Naive thymus-derived CD8-positive, alpha-beta T cell (primary cell): Measurements from ENCODE around the gene CRYBA2. TPM values are rescaled to one million over a fixed set of nuclear protein-coding genes. Genes with fewer than 3 reads are reported as not detected.

Experiments
- ATAC-seq, 2 donors: fragments of 150-1000 bp; cut with Tn5 transposase in 1 of 2; sonication (Bioruptor Pico), chemical (Tn5 transposase) in 1 of 2; 1 replicate in 1 of 2; 2 replicates in 1 of 2; pipeline ENCODE4 v1.10.0; 2021; ENCODE audit warnings: mild to moderate bottlenecking in 2 of 2, moderate library complexity in 2 of 2
- POLR2A ChIA-PET: fragments of 350-600 bp; sonication (Branson Sonifier 250); formaldehyde crosslinking; loops from one replicate; lab custom pipeline; 2021; ENCODE audit warnings: antibody characterized with exemption; lab: Charles Lee
- DNase-seq, 10 donors: peaks; one replicate each; pipeline versions ENCODE4 v3.0.0 to v3.0.0-alpha.2; 2020 to 2022
- H3K27ac Mint-ChIP-seq, 10 donors: one replicate each; pipeline ENCODE4 v1.8.0; 2020 to 2022; ENCODE audit warnings: mild to moderate bottlenecking in 10 of 10, mixed read lengths in 10 of 10, moderate library complexity in 4 of 10, inconsistent platforms in 1 of 10
- H3K27me3 Mint-ChIP-seq, 5 donors: one replicate each; pipeline ENCODE4 v1.8.0; 2021 to 2022; ENCODE audit warnings: mixed read lengths in 5 of 5
- H3K36me3 Mint-ChIP-seq, 3 donors: one replicate each; pipeline ENCODE4 v1.8.0; 2020 to 2022; ENCODE audit warnings: mixed read lengths in 3 of 3, mild to moderate bottlenecking in 2 of 3, inconsistent platforms in 1 of 3
- H3K4me1 Mint-ChIP-seq, 4 donors: one replicate each; pipeline ENCODE4 v1.8.0; 2021 to 2022; ENCODE audit warnings: mixed read lengths in 4 of 4
- H3K4me3 Mint-ChIP-seq, 10 donors: one replicate each; pipeline ENCODE4 v1.8.0; 2020 to 2022; ENCODE audit warnings: mild to moderate bottlenecking in 10 of 10, mixed read lengths in 10 of 10, moderate library complexity in 6 of 10, inconsistent platforms in 1 of 10
- H3K9me3 Mint-ChIP-seq, 9 donors: one replicate each; pipeline ENCODE4 v1.8.0; 2020 to 2022; ENCODE audit warnings: mixed read lengths in 9 of 9, mild to moderate bottlenecking in 3 of 9, inconsistent platforms in 1 of 9, moderate library complexity in 1 of 9
- microRNA-seq: library from miRNA; unstranded; fragments of <30 nt; microRNA quantifications from one replicate; pipeline ENCODE4 v1.2.0, GENCODE V29; 2022; ENCODE audit warnings: borderline microRNAs expressed
- polyA plus RNA-seq, 3 donors: library from polyadenylated mRNA; unstranded; fragments of 300-500 nt; fragmentation: Illumina TruSeq; gene quantifications; one replicate each; pipeline ENCODE4 v1.2.3, GENCODE V29; 2021
- total RNA-seq, 8 experiments: library from RNA in 2 of 8; stranded (reverse) in 2 of 8; gene quantifications; one replicate each; pipeline ENCODE4 v1.2.3 and lab custom pipeline; 2021 to 2026

CRYBA2 gene
- total and polyA plus RNA-seq, 5 experiments from 2014 or later, result not detected

- Mint-ChIP-seq H3K9me3 (peaks cover 0 to 1% (median 0%) of the 10 kb centered on the region in 9 donors), H3K27me3 (peaks cover 30 to 73% (median 49%) of the 10 kb centered on the region in 5 donors), H3K4me1 (peaks cover 5 to 13% (median 10%) of the 10 kb centered on the region in 4 donors), H3K27ac (peak overlapping the region in 1 of 10 donors; percentile 61), H3K4me3 (no peak overlapping the region), H3K36me3 (peaks cover 0 to 3% (median 0%) of the 10 kb centered on the region in 3 donors)
- DNase-seq (no peak), ATAC-seq (no peak)
- POLR2A ChIA-PET, result interaction anchor here (0.6 kb wide), 1 partner anchor 10 kb away, joined by 3 read pairs; no protein-coding TSS in a partner anchor
Observed at GRCh38 chr2:218956039-218956438, 37.2 kb downstream of the CRYBA2 start.

DNA sequence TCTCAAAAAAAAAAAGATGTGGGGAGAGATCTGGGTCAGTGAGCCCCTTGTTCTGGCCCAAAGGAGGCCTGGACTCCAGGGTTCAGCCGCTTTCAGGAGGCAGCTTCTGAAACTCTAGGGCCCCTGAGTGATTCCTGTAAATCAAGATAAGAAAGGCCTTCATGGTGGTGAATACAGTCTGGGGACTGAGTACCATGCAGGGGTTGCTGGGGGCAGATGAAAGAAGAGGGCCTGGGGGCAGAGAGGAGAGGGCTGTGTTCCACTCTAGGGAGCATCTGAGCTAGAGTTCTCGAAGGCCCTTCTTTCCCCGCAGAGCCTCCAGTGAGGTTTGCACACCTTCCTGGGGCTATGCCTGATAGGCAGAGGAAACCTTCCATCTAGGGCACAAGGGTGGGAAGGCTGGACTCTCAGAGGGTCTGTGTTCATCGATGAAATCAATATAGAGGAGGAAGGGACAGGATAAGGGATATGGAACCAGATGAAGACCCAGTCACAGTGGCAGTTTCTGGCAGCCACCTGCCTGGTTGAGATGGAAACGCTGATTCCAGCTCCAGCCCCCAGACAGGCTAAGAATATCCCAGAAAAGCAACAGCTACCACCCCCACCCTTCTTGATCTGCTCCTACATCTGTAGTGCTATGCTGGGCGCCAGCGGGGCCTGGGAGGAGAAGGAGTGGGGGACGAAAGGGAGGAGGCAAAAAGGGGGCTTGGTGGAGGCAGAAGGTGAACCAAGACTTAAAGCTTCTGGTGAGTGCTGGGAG lies 38.5 kb downstream of the CRYBA2 start:
- no peak overlapping the region for H3K27ac Mint-ChIP-seq
- ATAC-seq (no peak), DNase-seq (no peak)
- H3K9me3 Mint-ChIP-seq, result peaks cover 0 to 3% (median 0%) of the 10 kb centered on the region in 9 donors
- H3K4me1 Mint-ChIP-seq, result peaks cover 3 to 8% (median 5%) of the 10 kb centered on the region in 4 donors
- H3K27me3 Mint-ChIP-seq, result peaks cover 32 to 76% (median 50%) of the 10 kb centered on the region in 5 donors
- H3K4me3 Mint-ChIP-seq, result no peak overlapping the region
- POLR2A ChIA-PET, result no interaction called here
- peaks cover 0 to 2% (median 0%) of the 10 kb centered on the region in 3 donors for H3K36me3 Mint-ChIP-seq

- POLR2A ChIA-PET, result no interaction called here
- peaks cover 0 to 3% (median 0%) of the 10 kb centered on the region in 9 donors for H3K9me3 Mint-ChIP-seq
- ATAC-seq, result no peak
- peaks cover 25 to 67% (median 42%) of the 10 kb centered on the region in 5 donors for H3K27me3 Mint-ChIP-seq
- no peak overlapping the region for H3K4me3 Mint-ChIP-seq
- DNase-seq, result no peak
- H3K4me1 Mint-ChIP-seq, result peaks cover 0 to 4% (median 0%) of the 10 kb centered on the region in 4 donors
- no peak overlapping the region for H3K27ac Mint-ChIP-seq
- H3K36me3 Mint-ChIP-seq, result no peaks in the 10 kb centered on the region
Observed at GRCh38 chr2:218953366-218953954, 39.8 kb downstream of the CRYBA2 start.

DNA sequence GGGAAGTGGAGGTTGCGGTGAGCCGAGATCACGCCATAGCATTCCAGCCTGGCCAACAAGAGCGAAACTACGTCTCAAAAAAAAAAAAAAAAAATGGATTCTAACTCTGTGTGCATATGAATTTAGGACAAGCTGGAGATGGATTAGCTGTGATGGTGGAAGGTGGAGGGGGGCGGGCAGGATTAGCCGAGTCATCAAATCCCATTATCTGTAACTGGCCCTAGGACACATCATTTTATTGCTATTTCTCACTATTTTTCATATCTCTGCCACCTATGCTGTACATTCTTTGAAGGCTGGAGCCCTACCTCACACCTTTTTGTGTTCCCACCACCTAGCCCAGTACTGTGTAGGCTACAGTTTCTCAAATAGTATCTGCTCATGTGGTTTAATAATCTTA lies 41.1 kb downstream of the CRYBA2 start:
- no peak for DNase-seq
- H3K4me3 Mint-ChIP-seq, result no peak overlapping the region
- POLR2A ChIA-PET, result interaction anchor here (0.7 kb wide), 1 partner anchor 936 kb away, joined by 5 read pairs; no protein-coding TSS in a partner anchor
- peaks cover 0 to 3% (median 0%) of the 10 kb centered on the region in 9 donors for H3K9me3 Mint-ChIP-seq
- peaks cover 19 to 60% (median 29%) of the 10 kb centered on the region in 5 donors for H3K27me3 Mint-ChIP-seq
- no peaks in the 10 kb centered on the region for H3K4me1 Mint-ChIP-seq
- no peaks in the 10 kb centered on the region for H3K36me3 Mint-ChIP-seq
- ATAC-seq, result no peak
- H3K27ac Mint-ChIP-seq, result no peak overlapping the region

GRCh38 chr2:218946621-218947020 lies 46.6 kb downstream of the CRYBA2 start:
- DNase-seq (no peak), ATAC-seq (no peak)
- Mint-ChIP-seq H3K9me3 (peaks cover 0 to 3% (median under 1%) of the 10 kb centered on the region in 9 donors), H3K36me3 (peaks cover 0 to 13% (median 0%) of the 10 kb centered on the region in 3 donors), H3K27ac (no peak overlapping the region), H3K27me3 (peaks cover 28 to 61% (median 42%) of the 10 kb centered on the region in 5 donors), H3K4me3 (no peak overlapping the region), H3K4me1 (no peaks in the 10 kb centered on the region)
- POLR2A ChIA-PET, result no interaction called here

- Mint-ChIP-seq H3K36me3 (peaks cover 0 to 13% (median 0%) of the 10 kb centered on the region in 3 donors), H3K4me3 (no peak overlapping the region), H3K9me3 (peaks cover 0 to 5% (median 3%) of the 10 kb centered on the region in 9 donors), H3K27me3 (peaks cover 29 to 64% (median 46%) of the 10 kb centered on the region in 5 donors), H3K4me1 (no peaks in the 10 kb centered on the region), H3K27ac (no peak overlapping the region)
- POLR2A ChIA-PET, result interaction anchor here (0.7 kb wide), 1 partner anchor 326 kb away, joined by 6 read pairs; no protein-coding TSS in a partner anchor
- ATAC-seq (no peak), DNase-seq (no peak)
Observed at GRCh38 chr2:218944759-218945404, 48.3 kb downstream of the CRYBA2 start.

Small RNAs within 50 kb of the gene (microRNA-seq; reads per million reads assigned to microRNA genes)
- gene MIR375, result 2.4 reads per million

Other genes with a start within 250 kb of the CRYBA2 start
- gene CYP27A1, start 211.3 kb downstream of the CRYBA2 start, total RNA-seq, result under 1 TPM; 0.31 to 0.49 TPM
- gene CYP27A1, start 211.3 kb downstream of the CRYBA2 start, polyA plus RNA-seq, result under 1 TPM; 0.14 to 0.53 (median 0.27) TPM
- not detected for gene PRKAG3, start 161.6 kb downstream of the CRYBA2 start, total RNA-seq
- not detected for gene PRKAG3, start 161.6 kb downstream of the CRYBA2 start, polyA plus RNA-seq
- gene WNT6, start 133.6 kb downstream of the CRYBA2 start, total RNA-seq, result not detected
- under 1 TPM in 1 of 3 donors, not detected in 2; 0.08 TPM for gene WNT6, start 133.6 kb downstream of the CRYBA2 start, polyA plus RNA-seq
- gene WNT10A, start 112.6 kb downstream of the CRYBA2 start, total RNA-seq, result 1 to 10 TPM; 1.7 to 1.8 TPM
- gene WNT10A, start 112.6 kb downstream of the CRYBA2 start, polyA plus RNA-seq, result 1 to 10 TPM in 2 of 3 donors, under 1 TPM in 1; 0.53 to 1.2 (median 1.1) TPM
- not detected for gene CDK5R2, start 33.8 kb downstream of the CRYBA2 start, total RNA-seq
- gene CDK5R2, start 33.8 kb downstream of the CRYBA2 start, polyA plus RNA-seq, result not detected
- not detected for gene FEV, start 8.2 kb downstream of the CRYBA2 start, total RNA-seq
- gene FEV, start 8.2 kb downstream of the CRYBA2 start, polyA plus RNA-seq, result not detected
- gene CFAP65, start 48.1 kb upstream of the CRYBA2 start, total RNA-seq, result not detected
- under 1 TPM in 1 of 3 donors, not detected in 2; 0.23 TPM for gene CFAP65, start 48.1 kb upstream of the CRYBA2 start, polyA plus RNA-seq
- gene IHH, start 67.5 kb upstream of the CRYBA2 start, total RNA-seq, result not detected
- not detected for gene IHH, start 67.5 kb upstream of the CRYBA2 start, polyA plus RNA-seq
- 10 to 100 TPM; 17.0 to 20.1 TPM for gene NHEJ1, start 167.4 kb upstream of the CRYBA2 start, total RNA-seq
- gene NHEJ1, start 167.4 kb upstream of the CRYBA2 start, polyA plus RNA-seq, result 10 to 100 TPM; 16.6 to 29.1 (median 23.0) TPM
- gene SLC23A3, start 176.6 kb upstream of the CRYBA2 start, total RNA-seq, result 1 to 10 TPM; 2.7 to 3.3 TPM
- not detected for gene SLC23A3, start 176.6 kb upstream of the CRYBA2 start, polyA plus RNA-seq
- gene CNPPD1, start 183.5 kb upstream of the CRYBA2 start, total RNA-seq, result 10 to 100 TPM; 59.1 to 64.1 TPM
- 10 to 100 TPM; 45.8 to 59.8 (median 50.4) TPM for gene CNPPD1, start 183.5 kb upstream of the CRYBA2 start, polyA plus RNA-seq
- gene RETREG2, start 184.9 kb upstream of the CRYBA2 start, total RNA-seq, result 100 to 1,000 TPM; 110 to 113 TPM
- gene RETREG2, start 184.9 kb upstream of the CRYBA2 start, polyA plus RNA-seq, result 10 to 100 TPM; 52.0 to 64.3 (median 57.6) TPM
- 10 to 100 TPM; 69.6 to 81.9 TPM for gene ZFAND2B, start 213.4 kb upstream of the CRYBA2 start, total RNA-seq
- 10 to 100 TPM; 78.1 to 85.1 (median 78.1) TPM for gene ZFAND2B, start 213.4 kb upstream of the CRYBA2 start, polyA plus RNA-seq
- gene ABCB6, start 225.5 kb upstream of the CRYBA2 start, total RNA-seq, result 10 to 100 TPM; 12.3 to 12.9 TPM
- 1 to 10 TPM; 1.6 to 4.9 (median 1.8) TPM for gene ABCB6, start 225.5 kb upstream of the CRYBA2 start, polyA plus RNA-seq
- 10 to 100 TPM; 52.6 to 53.5 TPM for gene ATG9A, start 236.2 kb upstream of the CRYBA2 start, total RNA-seq
- 10 to 100 TPM; 17.7 to 27.9 (median 20.5) TPM for gene ATG9A, start 236.2 kb upstream of the CRYBA2 start, polyA plus RNA-seq
- 100 to 1,000 TPM; 263 to 278 TPM for gene ANKZF1, start 236.4 kb upstream of the CRYBA2 start, total RNA-seq
- 10 to 100 TPM; 23.8 to 46.2 (median 25.9) TPM for gene ANKZF1, start 236.4 kb upstream of the CRYBA2 start, polyA plus RNA-seq